HUES6 (cell line): Measurements from ENCODE around the gene SLC24A1.
"Not testable (repeated sequence)": the region's sequence is repeated elsewhere in the genome, so short reads cannot be mapped to it uniquely, and the experiment has no call there.

Source experiments
- H3K27ac ChIP-seq: 2 replicates; pipeline ENCODE4 v1.7.0; 2013; ENCODE audit warnings: low read depth, mild to moderate bottlenecking, low read length, inconsistent platforms
- H3K27me3 ChIP-seq: 2 replicates; pipeline ENCODE4 v1.6.1; 2013; ENCODE audit warnings: low read length; ENCODE audit not compliant: control insufficient read depth, insufficient read depth
- H3K36me3 ChIP-seq: 2 replicates; pipeline ENCODE4 v1.6.1; 2013; ENCODE audit warnings: low read length; ENCODE audit not compliant: control insufficient read depth, insufficient read depth
- H3K4me1 ChIP-seq: 2 replicates; pipeline ENCODE4 v1.6.1; 2013; ENCODE audit warnings: low read length; ENCODE audit not compliant: control insufficient read depth, insufficient read depth
- H3K4me3 ChIP-seq: 2 replicates; pipeline ENCODE4 v1.5.1; 2013; ENCODE audit warnings: low read depth, low read length
- H3K9ac ChIP-seq: one replicate; pipeline ENCODE4 v1.6.1; 2013; ENCODE audit warnings: mild to moderate bottlenecking, low read length
- H3K9me3 ChIP-seq: 2 replicates; pipeline ENCODE4 v1.6.1; 2013; ENCODE audit warnings: low read depth, low read length; ENCODE audit not compliant: control insufficient read depth, insufficient read depth

SLC24A1 gene

GRCh38 chr15:65598468-65598867, 23.3 kb upstream of the SLC24A1 start:
- Histone ChIP-seq H3K27ac (peak overlapping the region; percentile 56), H3K27me3 (no peaks in the 10 kb centered on the region), H3K4me3 (no peak overlapping the region), H3K36me3 (peaks cover 86% of the 10 kb centered on the region), H3K9me3 (no peaks in the 10 kb centered on the region), H3K9ac (no peak overlapping the region), H3K4me1 (no peaks in the 10 kb centered on the region)

- Histone ChIP-seq H3K36me3 (peaks cover 85% of the 10 kb centered on the region), H3K9me3 (no peaks in the 10 kb centered on the region), H3K4me1 (no peaks in the 10 kb centered on the region), H3K27ac (no peak overlapping the region), H3K9ac (no peak overlapping the region), H3K27me3 (no peaks in the 10 kb centered on the region), H3K4me3 (no peak overlapping the region)
Measured at GRCh38 chr15:65599677-65600076, 22.1 kb upstream of the SLC24A1 start.

- no peak overlapping the region for H3K4me3 ChIP-seq
- peaks cover 67% of the 10 kb centered on the region for H3K36me3 ChIP-seq
- no peak overlapping the region for H3K9ac ChIP-seq
- H3K27ac ChIP-seq = no peak overlapping the region
- no peaks in the 10 kb centered on the region for H3K4me1 ChIP-seq
- no peaks in the 10 kb centered on the region for H3K27me3 ChIP-seq
- H3K9me3 ChIP-seq = no peaks in the 10 kb centered on the region
Measured at GRCh38 chr15:65603134-65603533, 18.6 kb upstream of the SLC24A1 start.

- H3K9me3 ChIP-seq = no peaks in the 10 kb centered on the region
- no peak overlapping the region for H3K27ac ChIP-seq
Measured at GRCh38 chr15:65603559-65603958, 18.2 kb upstream of the SLC24A1 start.

GRCh38 chr15:65610871-65611718, 10.6 kb upstream of the SLC24A1 start, which contains the start of gene INTS14:
INTS14 (minus strand) TSS chr15:65611131; CDS start chr15:65607380, 3,751 bp downstream.
- no peaks in the 10 kb centered on the region for H3K9me3 ChIP-seq
- peak within 1 kb of the TSS; percentile 92 for H3K9ac ChIP-seq
- H3K27me3 ChIP-seq = no peaks in the 10 kb centered on the region
- peak within 1 kb of the TSS; percentile 92 for H3K4me3 ChIP-seq
- H3K27ac ChIP-seq = peak within 1 kb of the TSS; percentile 89
- peaks cover 13% of the 10 kb centered on the region for H3K4me1 ChIP-seq
- peaks cover 6% of the 10 kb centered on the region for H3K36me3 ChIP-seq

More at GRCh38 chr15:65603559-65603958, 18.2 kb upstream of the SLC24A1 start:
- Histone ChIP-seq H3K4me3 (no peak overlapping the region), H3K36me3 (peaks cover 63% of the 10 kb centered on the region), H3K9ac (no peak overlapping the region), H3K27me3 (no peaks in the 10 kb centered on the region), H3K4me1 (no peaks in the 10 kb centered on the region)

- Histone ChIP-seq H3K36me3 (peaks cover 3% of the 10 kb centered on the region), H3K9me3 (no peaks in the 10 kb centered on the region), H3K27ac (peak overlapping the region; percentile 41), H3K9ac (peak overlapping the region; percentile 76), H3K27me3 (no peaks in the 10 kb centered on the region), H3K4me3 (peak overlapping the region; percentile 92), H3K4me1 (peaks cover 13% of the 10 kb centered on the region)
Measured at GRCh38 chr15:65611888-65612615, 9.7 kb upstream of the SLC24A1 start.

- Histone ChIP-seq H3K9me3 (no peaks in the 10 kb centered on the region), H3K27ac (no peak overlapping the region), H3K27me3 (no peaks in the 10 kb centered on the region), H3K9ac (peak overlapping the region; percentile 76), H3K4me1 (peaks cover 13% of the 10 kb centered on the region), H3K36me3 (no peaks in the 10 kb centered on the region), H3K4me3 (no peak overlapping the region)
Measured at GRCh38 chr15:65612616-65612946, 9.2 kb upstream of the SLC24A1 start.

- no peak overlapping the region for H3K27ac ChIP-seq
- no peaks in the 10 kb centered on the region for H3K36me3 ChIP-seq
- no peak overlapping the region for H3K9ac ChIP-seq
- peaks cover 14% of the 10 kb centered on the region for H3K4me1 ChIP-seq
- no peaks in the 10 kb centered on the region for H3K27me3 ChIP-seq
- H3K9me3 ChIP-seq = no peaks in the 10 kb centered on the region
- H3K4me3 ChIP-seq = no peak overlapping the region
Measured at GRCh38 chr15:65612949-65613744, 8.6 kb upstream of the SLC24A1 start.

GRCh38 chr15:65615887-65616286, 5.9 kb upstream of the SLC24A1 start:
- not testable (repeated sequence) for H3K27me3 ChIP-seq, H3K27ac ChIP-seq, H3K9ac ChIP-seq, H3K36me3 ChIP-seq, H3K9me3 ChIP-seq, H3K4me3 ChIP-seq
- H3K4me1 ChIP-seq = peaks cover 29% of the 10 kb centered on the region

GRCh38 chr15:65618560-65619109, 3.1 kb upstream of the SLC24A1 start:
- Histone ChIP-seq H3K9ac (no peak overlapping the region), H3K9me3 (no peaks in the 10 kb centered on the region)

More at GRCh38 chr15:65618560-65619109, 3.1 kb upstream of the SLC24A1 start:
- Histone ChIP-seq H3K4me3 (no peak overlapping the region), H3K36me3 (no peaks in the 10 kb centered on the region), H3K4me1 (peaks cover 16% of the 10 kb centered on the region), H3K27ac (no peak overlapping the region), H3K27me3 (no peaks in the 10 kb centered on the region)
